Ishikawa (cell line): ENCODE data around the gene ZNF664.

ENCODE experiments used
- CEBPB ChIP-seq: IDR thresholded peaks from 2 replicates; pipeline ENCODE4 v1.6.1; 2012
- CREB1 ChIP-seq: IDR thresholded peaks from 2 replicates; pipeline ENCODE4 v1.6.1; 2012; ENCODE audit warnings: low read depth
- EGR1 ChIP-seq: IDR thresholded peaks from 2 replicates; pipeline ENCODE4 v1.6.1; 2012
- EP300 ChIP-seq: IDR thresholded peaks from 2 replicates; pipeline ENCODE4 v1.6.1; 2012; ENCODE audit warnings: borderline replicate concordance
- FOXM1 ChIP-seq: IDR thresholded peaks from 2 replicates; pipeline ENCODE4 v1.6.1; 2012; ENCODE audit warnings: low read depth, borderline replicate concordance
- NFIC ChIP-seq: IDR thresholded peaks from 2 replicates; pipeline ENCODE4 v1.6.1; 2012
- RAD21 ChIP-seq: IDR thresholded peaks from 2 replicates; pipeline ENCODE4 v1.6.1; 2012; ENCODE audit warnings: low read depth
- TAF1 ChIP-seq: IDR thresholded peaks from 2 replicates; pipeline ENCODE4 v1.6.1; 2012; ENCODE audit warnings: low read depth, mild to moderate bottlenecking
- TCF12 ChIP-seq: IDR thresholded peaks from 2 replicates; pipeline ENCODE4 v1.6.1; 2012; ENCODE audit warnings: low read depth
- TEAD4 ChIP-seq: IDR thresholded peaks from 2 replicates; pipeline ENCODE4 v1.6.1; 2012
- YY1 ChIP-seq: IDR thresholded peaks from 2 replicates; pipeline ENCODE4 v1.6.1; 2012; ENCODE audit warnings: low read depth
- ZBTB7A ChIP-seq: IDR thresholded peaks from 2 replicates; pipeline ENCODE4 v1.6.1; 2012; ENCODE audit warnings: low read depth
- TF ChIP-seq, protein P1 (sequence below): IDR thresholded peaks from 2 replicates; pipeline ENCODE4 v1.6.1; 2012
- TF ChIP-seq, protein P2 (sequence below): IDR thresholded peaks from 2 replicates; pipeline ENCODE4 v1.6.1; 2012; ENCODE audit warnings: low read depth, mild to moderate bottlenecking
- TF ChIP-seq, protein P3 (sequence below): IDR thresholded peaks from 2 replicates; pipeline ENCODE4 v1.6.1; 2012

ZNF664 gene

DNA sequence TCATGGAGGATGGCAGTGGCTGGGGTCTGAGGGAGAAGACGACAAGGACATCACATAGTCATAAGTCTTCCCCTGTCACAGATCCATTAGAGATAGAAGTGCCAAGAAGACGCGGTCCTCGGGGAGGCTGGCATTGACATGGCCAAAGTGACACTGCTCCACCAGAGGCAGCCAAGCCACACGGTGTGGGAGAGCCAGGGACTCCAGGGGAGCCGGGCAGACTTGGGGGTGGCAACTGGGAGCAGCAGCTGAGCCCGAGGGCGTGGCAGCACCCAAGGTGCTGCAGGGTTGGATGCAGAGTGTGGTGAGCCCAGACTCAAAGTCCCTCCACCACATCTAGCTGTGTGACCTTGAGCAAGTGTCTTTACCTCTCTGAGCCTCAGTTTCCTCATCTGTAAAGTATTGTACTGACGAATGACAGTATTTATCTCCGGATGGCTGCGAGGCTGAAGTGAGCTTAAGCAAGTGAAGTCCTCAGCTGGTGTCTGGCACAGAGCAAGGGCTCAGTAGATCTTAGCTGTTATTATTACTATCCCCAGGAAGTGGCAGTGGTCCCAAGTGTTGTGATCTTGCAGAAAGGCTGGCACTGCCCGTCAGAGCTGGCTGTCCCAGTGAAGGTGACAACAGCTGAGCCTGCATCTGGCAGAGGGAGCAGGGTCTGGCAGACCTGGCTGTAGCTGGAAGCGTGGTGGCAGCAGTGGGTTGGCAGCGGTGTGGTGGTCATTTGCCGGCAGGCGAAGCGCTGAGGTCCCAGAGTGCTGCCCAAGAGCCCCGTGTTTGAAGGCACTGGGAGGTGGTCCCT lies 54.9 kb downstream of the ZNF664 start:
- no peak for TF ChIP-seq FOXM1
- TF ChIP-seq CREB1: no peak
- no peak for TF ChIP-seq EP300
- TF ChIP-seq TCF12: no peak
- TF ChIP-seq, protein P1, sequence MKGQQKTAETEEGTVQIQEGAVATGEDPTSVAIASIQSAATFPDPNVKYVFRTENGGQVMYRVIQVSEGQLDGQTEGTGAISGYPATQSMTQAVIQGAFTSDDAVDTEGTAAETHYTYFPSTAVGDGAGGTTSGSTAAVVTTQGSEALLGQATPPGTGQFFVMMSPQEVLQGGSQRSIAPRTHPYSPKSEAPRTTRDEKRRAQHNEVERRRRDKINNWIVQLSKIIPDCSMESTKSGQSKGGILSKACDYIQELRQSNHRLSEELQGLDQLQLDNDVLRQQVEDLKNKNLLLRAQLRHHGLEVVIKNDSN: no peak
- TF ChIP-seq NFIC: no peak
- no peak for TF ChIP-seq RAD21
- TF ChIP-seq, protein P2, sequence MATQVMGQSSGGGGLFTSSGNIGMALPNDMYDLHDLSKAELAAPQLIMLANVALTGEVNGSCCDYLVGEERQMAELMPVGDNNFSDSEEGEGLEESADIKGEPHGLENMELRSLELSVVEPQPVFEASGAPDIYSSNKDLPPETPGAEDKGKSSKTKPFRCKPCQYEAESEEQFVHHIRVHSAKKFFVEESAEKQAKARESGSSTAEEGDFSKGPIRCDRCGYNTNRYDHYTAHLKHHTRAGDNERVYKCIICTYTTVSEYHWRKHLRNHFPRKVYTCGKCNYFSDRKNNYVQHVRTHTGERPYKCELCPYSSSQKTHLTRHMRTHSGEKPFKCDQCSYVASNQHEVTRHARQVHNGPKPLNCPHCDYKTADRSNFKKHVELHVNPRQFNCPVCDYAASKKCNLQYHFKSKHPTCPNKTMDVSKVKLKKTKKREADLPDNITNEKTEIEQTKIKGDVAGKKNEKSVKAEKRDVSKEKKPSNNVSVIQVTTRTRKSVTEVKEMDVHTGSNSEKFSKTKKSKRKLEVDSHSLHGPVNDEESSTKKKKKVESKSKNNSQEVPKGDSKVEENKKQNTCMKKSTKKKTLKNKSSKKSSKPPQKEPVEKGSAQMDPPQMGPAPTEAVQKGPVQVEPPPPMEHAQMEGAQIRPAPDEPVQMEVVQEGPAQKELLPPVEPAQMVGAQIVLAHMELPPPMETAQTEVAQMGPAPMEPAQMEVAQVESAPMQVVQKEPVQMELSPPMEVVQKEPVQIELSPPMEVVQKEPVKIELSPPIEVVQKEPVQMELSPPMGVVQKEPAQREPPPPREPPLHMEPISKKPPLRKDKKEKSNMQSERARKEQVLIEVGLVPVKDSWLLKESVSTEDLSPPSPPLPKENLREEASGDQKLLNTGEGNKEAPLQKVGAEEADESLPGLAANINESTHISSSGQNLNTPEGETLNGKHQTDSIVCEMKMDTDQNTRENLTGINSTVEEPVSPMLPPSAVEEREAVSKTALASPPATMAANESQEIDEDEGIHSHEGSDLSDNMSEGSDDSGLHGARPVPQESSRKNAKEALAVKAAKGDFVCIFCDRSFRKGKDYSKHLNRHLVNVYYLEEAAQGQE: no peak
- TF ChIP-seq TAF1: no peak
- TF ChIP-seq, protein P3, sequence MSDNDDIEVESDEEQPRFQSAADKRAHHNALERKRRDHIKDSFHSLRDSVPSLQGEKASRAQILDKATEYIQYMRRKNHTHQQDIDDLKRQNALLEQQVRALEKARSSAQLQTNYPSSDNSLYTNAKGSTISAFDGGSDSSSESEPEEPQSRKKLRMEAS: no peak
- no peak for TF ChIP-seq EGR1
- no peak for TF ChIP-seq ZBTB7A
- TF ChIP-seq CEBPB: no peak
- no peak for TF ChIP-seq YY1
- no peak for TF ChIP-seq TEAD4

DNA sequence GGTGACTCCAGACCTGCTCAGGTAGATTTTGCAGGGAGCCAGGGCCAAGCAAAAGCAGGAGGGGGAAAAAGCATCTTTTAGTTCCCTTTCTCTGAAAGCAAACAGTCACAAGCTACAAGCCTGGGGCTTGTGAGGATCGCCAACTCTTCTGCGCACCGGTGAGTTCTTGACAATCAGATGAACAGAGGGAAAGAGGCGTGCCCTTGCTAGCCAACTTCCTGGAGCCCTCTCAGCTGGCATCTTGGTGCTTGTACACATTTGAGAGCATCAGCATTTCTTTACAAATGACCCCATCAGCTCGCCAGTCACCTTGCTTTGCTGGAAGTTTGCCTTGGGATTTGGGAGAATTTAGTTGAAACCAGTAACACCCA lies 55.5 kb downstream of the ZNF664 start:
- TF ChIP-seq TAF1 (no peak), FOXM1 (no peak), TEAD4 (no peak), CEBPB (no peak), CREB1 (no peak), RAD21 (no peak), TCF12 (no peak), EGR1 (no peak), EP300 (no peak), YY1 (no peak), ZBTB7A (no peak)
- TF ChIP-seq, protein P1: no peak
- TF ChIP-seq, protein P3: no peak
- TF ChIP-seq, protein P2: no peak

DNA sequence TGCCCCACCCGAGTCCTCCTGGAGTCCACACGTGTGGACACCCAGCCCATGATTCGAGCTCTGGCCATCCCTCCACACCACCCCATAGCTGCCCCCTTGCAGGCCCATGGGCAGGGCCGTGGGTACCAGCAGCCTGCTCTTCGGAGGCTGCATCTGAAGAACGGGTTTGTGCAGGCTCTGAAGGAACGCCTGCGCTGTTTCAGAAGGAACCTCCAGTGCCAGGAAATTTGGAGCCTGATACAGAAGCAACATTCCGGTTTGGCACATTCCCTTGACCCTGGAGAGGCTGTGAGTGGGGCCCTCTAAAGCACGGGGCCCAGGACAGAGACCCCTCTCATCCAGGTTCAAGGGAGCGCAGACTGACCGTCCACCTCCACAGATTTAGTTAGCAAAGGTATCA lies 57.0 kb downstream of the ZNF664 start:
- TF ChIP-seq TAF1: no peak
- TF ChIP-seq FOXM1: no peak
- no peak for TF ChIP-seq EP300
- TF ChIP-seq TCF12: no peak
- TF ChIP-seq CEBPB: no peak
- TF ChIP-seq YY1: no peak
- no peak for TF ChIP-seq TEAD4
- TF ChIP-seq, protein P1: no peak
- TF ChIP-seq EGR1: no peak
- TF ChIP-seq NFIC: no peak
- TF ChIP-seq, protein P3: no peak
- TF ChIP-seq ZBTB7A: no peak
- TF ChIP-seq, protein P2: no peak
- TF ChIP-seq RAD21: no peak
